Activated CD8-positive, alpha-beta memory T cell treated with anti-CD3 and anti-CD28 coated beads, Interleukin-2, amount 50 U/mL, for 24 hours (primary cell): ENCODE data around the gene CDK14.

ENCODE experiments used
- DNase-seq: peaks from one replicate; pipeline ENCODE4 v3.0.0-alpha.2; 2020; ENCODE audit errors: extremely low read depth

CDK14 gene

GRCh38 chr7:90999989-91000979 lies 404.2 kb downstream of the CDK14 start:
- DNase-seq, result no peak

- DNase-seq, result no peak
Observed at GRCh38 chr7:91005024-91005423, 408.9 kb downstream of the CDK14 start.

- DNase-seq, result no peak
Observed at GRCh38 chr7:91005841-91006240, 409.7 kb downstream of the CDK14 start.

- no peak for DNase-seq
Observed at GRCh38 chr7:91007371-91007770, 411.2 kb downstream of the CDK14 start.

- DNase-seq, result no peak
Observed at GRCh38 chr7:91013078-91013477, 417.0 kb downstream of the CDK14 start.

GRCh38 chr7:91019686-91020385 lies 423.7 kb downstream of the CDK14 start:
- DNase-seq, result no peak

GRCh38 chr7:91020636-91021385 lies 424.7 kb downstream of the CDK14 start:
- DNase-seq, result no peak

- no peak for DNase-seq
Observed at GRCh38 chr7:91021956-91022355, 425.8 kb downstream of the CDK14 start.

- no peak for DNase-seq
Observed at GRCh38 chr7:91025906-91026390, 429.8 kb downstream of the CDK14 start.

- no peak for DNase-seq
Observed at GRCh38 chr7:91029688-91030087, 433.6 kb downstream of the CDK14 start.

- no peak for DNase-seq
Observed at GRCh38 chr7:91030680-91031380, 434.7 kb downstream of the CDK14 start.

- no peak for DNase-seq
Observed at GRCh38 chr7:91031757-91032156, 435.6 kb downstream of the CDK14 start.

- no peak for DNase-seq
Observed at GRCh38 chr7:91033574-91033973, 437.5 kb downstream of the CDK14 start.

- no peak for DNase-seq
Observed at GRCh38 chr7:91034459-91035368, 438.6 kb downstream of the CDK14 start.

GRCh38 chr7:91039033-91039432 lies 442.9 kb downstream of the CDK14 start:
- DNase-seq, result no peak

- no peak for DNase-seq
Observed at GRCh38 chr7:91041141-91041540, 445.0 kb downstream of the CDK14 start.

GRCh38 chr7:91041901-91042484 lies 445.9 kb downstream of the CDK14 start:
- DNase-seq, result no peak

GRCh38 chr7:91043186-91043585 lies 447.1 kb downstream of the CDK14 start:
- no peak for DNase-seq

GRCh38 chr7:91043924-91044645 lies 448.0 kb downstream of the CDK14 start:
- no peak for DNase-seq
